Measurements from ENCODE around the gene RASA3.
"Not testable (repeated sequence)": the region's sequence is repeated elsewhere in the genome, so short reads cannot be mapped to it uniquely, and the experiment has no call there.

The RASA3 gene

GRCh38 chr13:114025714-114026431 is 106.5 kb downstream of the RASA3 start:
- no peak overlapping the region for H3K4me3 ChIP-seq (ENCODE audit: low read length)

GRCh38 chr13:114025405-114025713 is 107.1 kb downstream of the RASA3 start:
- TF ChIP-seq ZNF274 (IDR thresholded peaks at IDR 0.05; ENCODE audit: low read depth, low read length): no peak
- no peak overlapping the region for H3K4me3 ChIP-seq (ENCODE audit: low read length)

More at GRCh38 chr13:114025714-114026431, 106.5 kb downstream of the RASA3 start:
- TF ChIP-seq ZNF274 (IDR thresholded peaks at IDR 0.05; ENCODE audit: low read depth, low read length): no peak

GRCh38 chr13:114024603-114025404 is 107.6 kb downstream of the RASA3 start:
- H3K4me3 ChIP-seq (ENCODE audit: low read length): no peak overlapping the region
- no peak for TF ChIP-seq ZNF274 (IDR thresholded peaks at IDR 0.05; ENCODE audit: low read depth, low read length)

- H3K4me3 ChIP-seq (ENCODE audit: low read length): no peak overlapping the region
- no peak for TF ChIP-seq ZNF274 (IDR thresholded peaks at IDR 0.05; ENCODE audit: low read depth, low read length)
Measured at GRCh38 chr13:114023716-114024602, 108.5 kb downstream of the RASA3 start.

GRCh38 chr13:114022876-114023275 is 109.5 kb downstream of the RASA3 start:
- H3K4me3 ChIP-seq (ENCODE audit: low read length): no peak overlapping the region
- TF ChIP-seq ZNF274 (IDR thresholded peaks at IDR 0.05; ENCODE audit: low read depth, low read length): no peak

GRCh38 chr13:114022309-114022669 is 110.1 kb downstream of the RASA3 start:
- no peak overlapping the region for H3K4me3 ChIP-seq (ENCODE audit: low read length)

GRCh38 chr13:114021464-114022308 is 110.7 kb downstream of the RASA3 start:
- no peak for TF ChIP-seq ZNF274 (IDR thresholded peaks at IDR 0.05; ENCODE audit: low read depth, low read length)

More at GRCh38 chr13:114022309-114022669, 110.1 kb downstream of the RASA3 start:
- no peak for TF ChIP-seq ZNF274 (IDR thresholded peaks at IDR 0.05; ENCODE audit: low read depth, low read length)

DNA sequence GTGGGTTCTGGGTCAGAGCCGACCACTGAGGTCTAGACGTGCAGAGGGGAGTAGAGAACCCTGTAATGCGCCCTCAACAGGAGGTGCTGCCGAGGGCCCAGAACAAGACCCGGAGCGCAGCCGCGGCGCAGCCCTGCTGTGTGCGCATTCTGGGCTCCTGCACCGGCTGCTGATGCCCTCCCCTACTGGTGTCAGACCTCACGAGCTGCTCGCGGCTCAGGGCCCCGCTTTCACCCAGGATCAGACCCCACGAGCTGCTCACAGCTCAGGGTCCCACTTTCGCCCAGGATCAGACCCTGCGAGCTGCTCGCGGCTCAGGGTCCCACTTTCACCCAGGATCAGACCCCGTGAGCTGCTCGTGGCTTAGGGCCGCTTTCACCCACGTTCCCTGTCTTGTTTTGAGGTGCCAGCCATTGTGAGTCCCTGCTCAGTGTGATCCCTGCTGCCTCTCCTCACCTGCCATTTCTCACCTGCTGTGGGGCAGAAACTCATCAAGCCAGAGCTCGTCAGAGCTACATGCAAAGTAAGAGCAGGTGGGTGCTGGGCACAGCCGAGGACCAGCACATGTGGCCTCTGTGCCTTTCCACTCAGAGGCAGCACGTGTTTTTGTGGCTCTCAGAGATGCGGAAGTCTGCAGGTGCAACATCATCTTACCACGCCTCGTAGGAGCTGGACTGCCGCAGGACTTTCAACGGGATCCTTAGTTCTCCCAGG is 111.5 kb downstream of the RASA3 start:
- TF ChIP-seq ZNF274 (IDR thresholded peaks at IDR 0.05; ENCODE audit: low read depth, low read length): no peak
- no peak overlapping the region for H3K4me3 ChIP-seq (ENCODE audit: low read length)

More at GRCh38 chr13:114021464-114022308, 110.7 kb downstream of the RASA3 start:
- H3K4me3 ChIP-seq (ENCODE audit: low read length): no peak overlapping the region

DNA sequence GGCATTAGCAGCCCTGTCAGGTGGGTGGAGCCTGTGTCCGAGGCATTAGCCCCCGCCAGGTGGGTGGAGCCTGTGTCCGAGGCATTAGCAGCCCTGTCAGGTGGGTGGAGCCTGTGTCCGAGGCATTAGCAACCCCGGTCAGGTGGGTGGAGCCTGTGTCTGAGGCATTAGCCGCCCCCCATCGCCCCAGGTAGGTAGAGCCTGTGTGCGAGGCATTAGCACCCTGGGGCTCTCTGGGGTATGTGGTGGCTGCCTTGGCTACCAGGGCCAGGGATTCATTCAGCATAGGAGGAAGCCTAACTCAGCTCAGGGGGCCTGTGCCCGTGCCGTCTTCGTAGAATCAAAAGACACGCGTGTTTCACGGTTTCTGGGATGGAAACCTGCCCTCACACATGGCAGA is 112.3 kb downstream of the RASA3 start:
- not testable (repeated sequence) for H3K4me3 ChIP-seq (ENCODE audit: low read length)

- H3K4me3 ChIP-seq (ENCODE audit: low read length): no peak overlapping the region
- no peak for TF ChIP-seq ZNF274 (IDR thresholded peaks at IDR 0.05; ENCODE audit: low read depth, low read length)
Measured at GRCh38 chr13:114019367-114019766, 113.1 kb downstream of the RASA3 start.

DNA sequence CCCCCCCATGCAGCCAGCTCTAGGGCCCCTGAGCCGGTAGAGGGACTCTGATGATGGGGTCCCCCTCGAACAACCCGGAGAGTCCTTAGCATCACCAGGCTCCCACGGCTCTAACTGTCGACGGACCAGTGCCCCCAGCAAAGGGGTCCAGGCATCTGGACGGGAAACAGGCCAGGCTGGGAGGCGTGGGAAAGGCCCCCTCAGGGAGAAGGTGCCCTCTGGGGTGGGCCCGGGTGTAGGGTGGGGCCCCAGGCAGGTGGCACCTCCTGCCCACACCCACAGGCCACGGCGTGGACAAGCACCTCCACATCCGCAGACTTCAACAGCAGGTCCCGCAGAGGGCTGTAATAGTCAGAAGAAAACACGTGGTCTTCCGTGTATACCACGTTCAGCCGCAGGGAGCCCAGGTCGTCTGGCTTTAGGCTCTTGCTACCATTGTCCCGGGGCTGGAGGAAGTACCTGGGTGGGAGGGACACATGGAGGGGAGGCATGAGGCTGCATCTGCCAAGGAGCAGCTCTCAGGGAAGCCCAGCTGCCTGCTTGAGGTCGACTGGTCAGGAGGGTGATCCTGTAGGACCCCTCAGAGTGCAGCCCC is 113.9 kb downstream of the RASA3 start:
- H3K4me3 ChIP-seq (ENCODE audit: low read length): no peak overlapping the region
- TF ChIP-seq ZNF274 (IDR thresholded peaks at IDR 0.05; ENCODE audit: low read depth, low read length): no peak

DNA sequence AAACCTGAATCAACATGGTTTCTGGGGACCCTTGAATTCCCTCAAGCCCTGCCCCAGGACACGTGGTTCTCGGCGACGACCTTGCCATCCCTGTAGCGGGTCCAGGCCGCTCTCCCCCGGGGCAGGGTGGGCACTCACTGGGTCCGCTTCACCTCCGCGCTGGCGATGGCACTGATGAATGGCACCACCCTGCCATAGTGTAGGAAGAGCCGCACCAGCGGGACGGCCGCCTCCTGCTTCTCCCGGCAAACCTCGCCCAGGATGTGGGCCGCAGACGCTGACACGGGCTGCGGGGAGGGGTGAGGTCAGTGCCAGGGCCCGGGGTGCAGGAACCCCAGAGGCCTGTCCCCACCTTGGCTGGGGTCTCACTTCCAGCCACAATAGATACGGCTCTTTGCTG is 114.5 kb downstream of the RASA3 start:
- no peak overlapping the region for H3K4me3 ChIP-seq (ENCODE audit: low read length)
- no peak for TF ChIP-seq ZNF274 (IDR thresholded peaks at IDR 0.05; ENCODE audit: low read depth, low read length)
